Retinal pigment epithelial cell (primary cell): ENCODE measurements around the gene CRYZL1.
"Not testable (repeated sequence)": the region's sequence is repeated elsewhere in the genome, so short reads cannot be mapped to it uniquely, and the experiment has no call there.

Experiments
- DNase-seq: peaks from one replicate; pipeline ENCODE4 v3.0.0-alpha.2; 2010; ENCODE audit warnings: low read depth
- H3K4me3 ChIP-seq: 2 replicates; pipeline ENCODE4 v1.5.1; 2011; ENCODE audit warnings: mild to moderate bottlenecking, low read length, control low read depth, moderate library complexity
- CTCF ChIP-seq: conservative IDR thresholded peaks from 2 replicates; pipeline ENCODE4 v1.5.1; 2011; ENCODE audit warnings: low read depth, low read length, control low read depth, inconsistent platforms

CRYZL1 gene

DNA sequence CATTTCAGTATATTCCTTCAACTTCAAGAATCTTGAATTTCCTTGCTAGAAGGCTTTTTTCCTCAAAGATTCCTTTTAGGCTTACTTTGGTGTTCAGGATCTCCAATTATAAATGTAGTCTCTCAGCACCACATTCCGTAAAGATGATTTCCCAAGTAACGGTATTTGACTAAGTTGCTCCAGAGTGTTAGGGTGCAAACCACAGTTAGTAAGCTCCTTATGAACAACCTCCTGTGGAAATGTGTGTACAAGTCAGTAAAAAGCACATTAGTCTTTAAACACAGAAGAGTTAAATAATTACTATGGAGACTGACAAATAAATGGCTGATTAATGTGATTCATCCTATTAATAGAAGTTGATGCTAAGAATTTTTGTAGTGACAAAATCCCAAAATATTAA, 63.3 kb downstream of the CRYZL1 start:
- peak; percentile 46 for DNase-seq
- no peak overlapping the region for H3K4me3 ChIP-seq
- TF ChIP-seq CTCF = no peak

- not testable (repeated sequence) for H3K4me3 ChIP-seq, DNase-seq
Measured at GRCh38 chr21:33576741-33577141, 64.8 kb downstream of the CRYZL1 start.

DNA sequence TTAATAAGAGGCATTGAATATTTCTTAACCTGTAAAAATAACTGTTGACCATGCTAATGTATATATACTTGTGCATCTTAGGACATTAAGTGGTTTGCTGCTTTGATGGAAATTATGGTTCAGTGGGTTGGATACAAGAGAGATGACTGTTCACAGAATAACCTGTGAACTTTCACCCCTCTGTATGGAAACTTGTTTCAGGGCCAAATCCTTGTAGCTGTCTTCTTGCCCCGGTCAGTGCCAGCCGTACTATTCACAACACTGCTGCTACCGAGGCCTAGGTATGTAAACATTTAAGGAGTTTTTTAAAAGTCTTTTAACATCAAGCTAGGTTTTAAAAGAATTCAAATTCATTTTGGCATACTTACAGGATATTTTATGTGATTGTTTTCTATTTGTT, 69.2 kb downstream of the CRYZL1 start:
- no peak overlapping the region for H3K4me3 ChIP-seq
- no peak for DNase-seq
- no peak for TF ChIP-seq CTCF

GRCh38 chr21:33569991-33570390, 71.5 kb downstream of the CRYZL1 start:
- TF ChIP-seq CTCF = no peak
- H3K4me3 ChIP-seq = no peak overlapping the region
- no peak for DNase-seq

DNA sequence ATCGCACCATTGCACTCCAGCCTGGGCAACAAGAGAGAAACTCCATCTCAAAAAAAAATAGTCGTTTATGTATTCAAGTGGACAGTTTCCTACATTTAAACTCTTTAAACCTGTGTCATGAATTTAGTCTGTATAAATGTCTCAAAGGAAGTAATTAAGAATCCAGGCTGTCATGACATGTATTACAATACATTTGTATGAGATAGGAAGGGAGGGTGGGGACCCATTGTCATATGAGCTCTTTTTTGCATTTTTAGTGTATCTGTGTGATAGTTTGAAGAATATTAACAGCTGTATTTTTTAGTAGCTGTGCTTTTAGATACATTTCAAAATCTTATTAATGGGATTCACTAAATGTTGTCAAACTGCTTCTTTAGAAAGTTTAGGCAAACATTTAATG, 73.1 kb downstream of the CRYZL1 start:
- no peak for DNase-seq
- no peak for TF ChIP-seq CTCF
- no peak overlapping the region for H3K4me3 ChIP-seq

DNA sequence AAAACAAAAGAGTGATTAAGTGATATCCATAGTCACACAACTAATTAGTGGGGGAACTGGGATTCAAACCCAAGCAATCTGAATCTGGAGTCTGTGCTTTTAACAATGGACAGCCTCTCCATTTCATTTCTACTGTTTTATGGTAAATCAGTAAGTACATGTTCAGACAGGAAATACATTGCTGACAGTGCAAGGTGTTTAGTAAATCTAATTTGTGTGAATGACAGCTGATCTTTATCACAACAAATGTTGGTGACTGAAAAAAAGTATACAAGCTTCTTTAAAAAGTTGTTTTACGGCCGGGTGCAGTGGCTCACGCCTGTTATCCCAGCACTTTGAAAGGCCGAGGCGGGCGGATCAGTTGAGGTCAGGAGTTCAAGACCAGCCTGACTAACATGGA, 73.6 kb downstream of the CRYZL1 start:
- no peak for DNase-seq
- TF ChIP-seq CTCF = no peak
- no peak overlapping the region for H3K4me3 ChIP-seq

- no peak overlapping the region for H3K4me3 ChIP-seq
- TF ChIP-seq CTCF = no peak
- DNase-seq = no peak
Measured at GRCh38 chr21:33566514-33566913, 75.0 kb downstream of the CRYZL1 start.

- TF ChIP-seq CTCF = no peak
- no peak overlapping the region for H3K4me3 ChIP-seq
- no peak for DNase-seq
Measured at GRCh38 chr21:33562389-33562788, 79.2 kb downstream of the CRYZL1 start.
